Activated CD8-positive, alpha-beta memory T cell treated with anti-CD3 and anti-CD28 coated beads, Interleukin-2, amount 50 U/mL, for 4 hours (primary cell): ENCODE data around the gene YOD1.
"Not testable (repeated sequence)": the region's sequence is repeated elsewhere in the genome, so short reads cannot be mapped to it uniquely, and the experiment has no call there.

Experiments used
- DNase-seq: peaks from one replicate; pipeline ENCODE4 v3.0.0-alpha.2; 2020

Gene YOD1

GRCh38 chr1:207048041-207048440, 3.0 kb downstream of the YOD1 start:
- DNase-seq: no peak

- no peak for DNase-seq
Measured at GRCh38 chr1:207047505-207047904, 3.5 kb downstream of the YOD1 start.

GRCh38 chr1:207045453-207045852, 5.6 kb downstream of the YOD1 start:
- DNase-seq: no peak

GRCh38 chr1:207041397-207041796, 9.6 kb downstream of the YOD1 start:
- DNase-seq: not testable (repeated sequence)

- DNase-seq: no peak
Measured at GRCh38 chr1:207040181-207040533, 10.9 kb downstream of the YOD1 start.

- DNase-seq: no peak
Measured at GRCh38 chr1:207039380-207040180, 11.4 kb downstream of the YOD1 start.

GRCh38 chr1:207036865-207037264, 14.1 kb downstream of the YOD1 start:
- DNase-seq: no peak

- no peak for DNase-seq
Measured at GRCh38 chr1:207035877-207036551, 15.0 kb downstream of the YOD1 start.

- DNase-seq: no peak
Measured at GRCh38 chr1:207034998-207035397, 16.0 kb downstream of the YOD1 start.

GRCh38 chr1:207034208-207034607, 16.8 kb downstream of the YOD1 start:
- DNase-seq: no peak

GRCh38 chr1:207033302-207033701, 17.7 kb downstream of the YOD1 start:
- DNase-seq: no peak

- DNase-seq: no peak
Measured at GRCh38 chr1:207032528-207033017, 18.4 kb downstream of the YOD1 start, which contains the start of gene C1orf116. Gene C1orf116 (minus strand): TSS chr1:207032756. CDS start chr1:207027598, 5,158 bp downstream.

- DNase-seq: no peak
Measured at GRCh38 chr1:207031632-207032264, 19.3 kb downstream of the YOD1 start.

GRCh38 chr1:207031016-207031415, 20.0 kb downstream of the YOD1 start:
- no peak for DNase-seq

GRCh38 chr1:207030522-207031009, 20.4 kb downstream of the YOD1 start:
- DNase-seq: no peak

- no peak for DNase-seq
Measured at GRCh38 chr1:207029701-207030521, 21.1 kb downstream of the YOD1 start.

GRCh38 chr1:207028884-207029650, 21.9 kb downstream of the YOD1 start:
- no peak for DNase-seq

- DNase-seq: no peak
Measured at GRCh38 chr1:207027921-207028320, 23.1 kb downstream of the YOD1 start.

- no peak for DNase-seq
Measured at GRCh38 chr1:207027206-207027777, 23.7 kb downstream of the YOD1 start.

- DNase-seq: no peak
Measured at GRCh38 chr1:207026104-207026534, 24.9 kb downstream of the YOD1 start.

GRCh38 chr1:207025146-207025880, 25.7 kb downstream of the YOD1 start:
- no peak for DNase-seq
